GM12872 (cell line): ENCODE data around the gene RTN3.

Source experiments
- CTCF ChIP-seq: IDR thresholded peaks from 3 replicates; pipeline ENCODE4 v1.5.1; 2011; ENCODE audit warnings: low read depth, mild to moderate bottlenecking, low read length, moderate library complexity; ENCODE audit not compliant: insufficient read depth

The RTN3 gene

GRCh38 chr11:63729326-63729725 lies 48.0 kb downstream of the RTN3 start:
- TF ChIP-seq CTCF, result no peak

DNA sequence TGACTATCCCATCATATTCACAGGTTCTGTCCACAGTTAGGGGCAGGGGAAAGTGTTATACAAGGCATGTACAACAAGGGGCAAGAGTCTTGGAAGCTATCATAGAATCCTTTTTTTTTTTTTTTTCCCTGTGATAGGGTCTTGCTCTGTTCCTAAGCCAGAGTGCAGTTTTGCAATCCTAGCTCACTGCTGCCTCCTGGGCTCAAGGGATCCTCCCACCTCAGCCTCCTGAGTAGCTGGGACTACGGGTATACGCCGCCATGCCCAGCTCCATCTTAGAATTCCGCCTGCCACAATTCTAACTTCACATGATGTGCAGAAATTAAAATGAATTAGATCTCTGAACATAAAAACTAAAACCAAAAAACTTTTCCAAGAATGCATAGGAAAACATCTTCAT lies 55.6 kb downstream of the RTN3 start:
- TF ChIP-seq CTCF, result no peak

DNA sequence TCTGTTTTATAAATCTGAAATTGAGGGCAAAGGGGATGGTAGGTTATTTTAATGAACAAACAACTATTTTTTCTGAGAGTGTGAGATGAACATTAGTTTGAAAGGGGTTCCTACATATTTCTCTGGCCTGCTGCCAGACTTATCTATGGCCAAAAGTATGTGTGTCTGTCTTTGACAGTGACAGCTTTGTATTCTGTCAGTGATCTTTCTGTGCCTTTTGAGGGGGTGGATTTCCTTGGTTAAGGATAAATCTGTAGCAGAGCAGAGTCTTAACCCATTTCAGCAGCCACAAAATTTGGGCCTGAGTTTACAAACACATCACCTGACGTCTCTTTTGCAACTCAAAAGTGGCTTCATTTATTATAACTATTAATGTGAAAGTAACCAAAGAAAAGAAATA lies 56.4 kb downstream of the RTN3 start:
- no peak for TF ChIP-seq CTCF

- peak; percentile 79 for TF ChIP-seq CTCF
Observed at GRCh38 chr11:63738720-63739360, 57.5 kb downstream of the RTN3 start.

DNA sequence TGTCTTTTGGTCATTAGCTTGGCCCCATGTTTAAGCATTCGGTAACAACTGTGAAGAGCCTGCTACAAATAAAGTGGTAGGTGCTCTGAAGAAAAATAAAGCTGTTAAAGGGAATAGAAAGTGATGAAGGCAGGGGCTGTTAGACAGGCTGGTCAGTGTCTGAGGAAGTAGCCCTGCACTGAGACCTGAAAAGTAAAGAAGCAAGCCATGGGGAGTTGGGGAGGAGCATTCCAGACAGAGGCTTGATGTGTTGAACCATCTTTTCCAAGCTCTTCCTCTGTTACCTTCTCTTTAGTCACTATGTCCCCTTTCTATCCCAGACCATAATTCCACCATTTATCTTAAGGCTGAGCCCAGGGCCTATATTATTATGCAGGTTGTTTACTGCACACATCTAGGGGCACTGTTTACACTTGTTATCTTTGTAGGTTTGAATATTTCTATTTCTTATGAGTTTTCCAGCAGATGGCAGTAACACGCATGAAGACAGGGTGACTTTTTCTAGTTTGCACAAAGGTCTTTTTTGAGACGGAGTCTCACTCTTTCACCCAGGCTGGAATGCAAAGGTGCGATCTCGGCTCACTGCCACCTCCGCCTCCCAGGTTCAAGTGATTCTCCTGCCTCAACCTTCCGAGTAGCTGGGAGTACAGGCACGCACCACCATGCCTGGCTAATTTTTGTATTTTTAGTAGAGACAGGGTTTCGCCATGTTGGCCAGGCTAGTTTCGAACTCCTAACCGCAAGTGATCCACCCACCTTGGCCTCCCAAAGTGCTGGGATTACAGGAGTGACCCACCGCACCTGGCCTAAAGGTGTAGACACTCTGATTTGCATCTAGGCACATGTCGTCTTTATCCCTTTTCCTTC lies 64.2 kb downstream of the RTN3 start:
- peak; percentile 6; the same call in 1 of the 3 replicates for TF ChIP-seq CTCF

- TF ChIP-seq CTCF, result no peak
Observed at GRCh38 chr11:63747011-63747410, 65.7 kb downstream of the RTN3 start.

DNA sequence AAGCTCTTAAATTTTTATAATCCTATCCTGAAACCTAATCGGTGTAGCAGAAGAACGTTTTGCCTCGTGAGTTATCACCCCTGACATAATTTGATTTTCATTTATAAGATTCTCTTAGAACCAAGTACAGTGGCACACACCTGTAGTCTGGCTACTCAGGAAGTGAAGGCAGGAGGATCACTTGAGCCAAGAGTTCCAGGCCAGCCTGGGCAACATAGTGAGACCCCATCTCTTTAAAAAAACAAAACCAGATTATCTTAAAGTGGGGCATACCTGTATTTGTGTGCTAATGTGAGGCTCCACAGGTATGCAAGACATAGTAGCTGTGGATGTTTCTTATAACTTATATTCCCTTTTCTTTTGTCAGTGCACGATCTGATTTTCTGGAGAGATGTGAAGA lies 68.3 kb downstream of the RTN3 start:
- TF ChIP-seq CTCF, result no peak
